ENCODE data around the gene PCDHGA1. TPM values are rescaled to one million over a fixed set of nuclear protein-coding genes. Genes with fewer than 3 reads are reported as not detected.

PCDHGA1 gene
- total and polyA plus RNA-seq, 2 of the 4 experiments (the other 2 are of a cell fraction), result 0.90 to 0.92 TPM

GRCh38 chr5:141320225-141321169, 9.8 kb upstream of the PCDHGA1 start, which contains the start of gene TAF7 (continued):
- TF ChIP-seq, protein P1, sequence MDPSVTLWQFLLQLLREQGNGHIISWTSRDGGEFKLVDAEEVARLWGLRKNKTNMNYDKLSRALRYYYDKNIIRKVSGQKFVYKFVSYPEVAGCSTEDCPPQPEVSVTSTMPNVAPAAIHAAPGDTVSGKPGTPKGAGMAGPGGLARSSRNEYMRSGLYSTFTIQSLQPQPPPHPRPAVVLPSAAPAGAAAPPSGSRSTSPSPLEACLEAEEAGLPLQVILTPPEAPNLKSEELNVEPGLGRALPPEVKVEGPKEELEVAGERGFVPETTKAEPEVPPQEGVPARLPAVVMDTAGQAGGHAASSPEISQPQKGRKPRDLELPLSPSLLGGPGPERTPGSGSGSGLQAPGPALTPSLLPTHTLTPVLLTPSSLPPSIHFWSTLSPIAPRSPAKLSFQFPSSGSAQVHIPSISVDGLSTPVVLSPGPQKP (IDR thresholded peaks at IDR 0.05; ENCODE audit: borderline replicate concordance, low read depth, low read length), result no peak
- peak; percentile 88; the same call in 1 of the 2 replicates for TF ChIP-seq MAZ (IDR thresholded peaks at IDR 0.05; ENCODE audit: borderline replicate concordance, low read depth, low read length)
- TF ChIP-seq RFX5 (IDR thresholded peaks at IDR 0.05; ENCODE audit: low read depth, low read length), result no peak
